IPS DF 19.7 (cell line): Measurements from ENCODE around the gene ZFHX3.

Source experiments
- DNase-seq: peaks from one replicate; pipeline ENCODE4 v3.0.0-alpha.2; 2013; ENCODE audit warnings: low read depth, low spot score

The ZFHX3 gene

DNA sequence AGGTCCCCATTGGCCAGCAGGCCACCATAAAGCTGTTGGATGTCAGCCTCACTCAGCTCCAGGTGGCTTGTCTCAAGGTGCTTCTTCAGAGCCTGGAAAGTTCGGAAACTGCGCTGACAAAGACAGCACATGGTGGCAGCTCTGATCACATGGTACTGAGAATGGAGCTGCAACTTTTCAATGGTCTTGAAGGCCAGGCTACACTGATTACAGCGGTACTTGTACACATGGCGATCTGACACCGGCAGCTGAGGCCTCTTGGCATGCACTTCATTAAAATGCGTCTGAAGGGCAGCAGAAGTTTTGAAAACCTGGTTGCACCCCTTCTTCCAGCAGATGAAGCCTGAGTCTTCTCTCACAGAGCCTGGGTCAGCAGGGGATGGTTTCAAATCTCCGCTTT, 249.7 kb downstream of the ZFHX3 start:
- DNase-seq: no peak

DNA sequence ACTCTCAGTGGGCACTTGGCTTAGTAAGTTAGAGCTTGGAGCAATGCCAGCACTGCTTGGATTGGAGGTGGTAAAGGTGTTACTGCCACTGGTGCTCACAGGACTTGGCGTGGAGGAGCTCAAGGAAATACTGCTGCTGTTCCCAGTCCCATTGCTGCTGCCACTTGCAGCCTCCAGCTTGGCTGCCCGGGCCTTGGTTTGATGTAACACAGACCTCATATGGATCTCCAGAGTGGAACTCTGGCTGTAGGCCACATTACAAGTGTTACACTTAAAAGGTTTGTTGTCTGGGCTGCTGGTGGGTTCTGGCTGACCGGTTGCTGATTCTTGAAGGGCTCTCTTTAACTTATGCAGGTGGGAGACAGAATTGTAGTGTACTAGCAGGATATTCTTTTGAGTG, 250.3 kb downstream of the ZFHX3 start:
- no peak for DNase-seq

DNA sequence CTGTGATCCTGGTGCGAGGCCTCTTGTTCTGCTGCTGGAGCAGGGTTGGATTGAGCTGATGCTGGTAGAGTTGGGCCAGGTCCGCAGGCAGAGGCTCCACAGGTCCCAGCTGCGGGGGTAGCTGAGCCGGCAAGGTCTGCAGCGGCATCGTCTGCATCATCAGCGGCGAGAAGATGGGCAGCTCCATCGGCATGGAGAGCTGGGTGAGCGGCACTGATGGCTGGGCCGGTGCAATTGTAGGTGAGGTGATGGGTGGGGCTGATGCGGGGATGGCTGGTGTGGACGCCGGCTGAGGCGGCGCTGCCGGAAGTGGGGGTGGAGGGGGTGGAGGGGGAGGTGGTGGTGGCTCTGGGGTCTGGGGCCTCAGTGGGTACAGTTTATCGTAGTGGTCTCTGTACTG, 251.7 kb downstream of the ZFHX3 start:
- DNase-seq: no peak

DNA sequence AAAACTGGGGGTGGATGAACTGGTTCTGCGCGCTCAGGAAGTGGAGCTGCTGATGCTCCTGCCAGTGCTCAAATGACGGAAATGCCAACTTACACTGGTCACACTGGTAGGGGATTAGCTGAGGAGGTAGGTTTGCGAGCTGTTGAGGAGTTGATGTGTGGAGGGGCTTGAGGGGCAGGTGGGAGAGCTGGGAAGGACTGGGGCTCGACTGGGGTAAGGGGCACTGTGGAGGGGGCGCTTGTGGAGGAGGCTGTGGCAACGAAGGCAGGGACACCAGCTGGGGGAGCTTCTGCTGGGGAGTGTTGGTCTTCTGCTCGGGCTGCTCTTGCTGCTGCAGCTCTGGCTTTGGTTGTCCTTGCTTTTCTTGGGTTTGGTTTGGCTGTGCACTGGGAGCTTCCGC, 252.9 kb downstream of the ZFHX3 start:
- no peak for DNase-seq

DNA sequence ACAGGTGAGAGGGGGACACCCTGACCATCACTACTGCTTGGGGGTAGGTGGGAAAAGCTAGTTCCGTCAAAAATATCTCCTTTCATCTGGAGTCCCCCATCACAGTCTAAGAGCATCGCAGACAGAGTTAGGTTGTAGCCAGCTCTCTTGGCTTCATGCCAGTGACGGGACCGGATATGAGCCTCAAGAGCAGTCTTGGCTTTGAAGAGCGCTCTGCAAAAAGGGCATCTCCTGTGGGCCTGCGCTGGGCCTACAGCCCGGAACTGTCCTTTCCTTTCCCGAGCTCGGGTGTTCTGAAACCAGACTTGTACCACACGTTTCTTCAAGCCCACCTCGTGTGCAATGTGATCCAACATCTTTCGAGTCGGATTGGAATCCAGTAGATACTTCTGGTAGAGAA, 253.6 kb downstream of the ZFHX3 start:
- DNase-seq: no peak

DNA sequence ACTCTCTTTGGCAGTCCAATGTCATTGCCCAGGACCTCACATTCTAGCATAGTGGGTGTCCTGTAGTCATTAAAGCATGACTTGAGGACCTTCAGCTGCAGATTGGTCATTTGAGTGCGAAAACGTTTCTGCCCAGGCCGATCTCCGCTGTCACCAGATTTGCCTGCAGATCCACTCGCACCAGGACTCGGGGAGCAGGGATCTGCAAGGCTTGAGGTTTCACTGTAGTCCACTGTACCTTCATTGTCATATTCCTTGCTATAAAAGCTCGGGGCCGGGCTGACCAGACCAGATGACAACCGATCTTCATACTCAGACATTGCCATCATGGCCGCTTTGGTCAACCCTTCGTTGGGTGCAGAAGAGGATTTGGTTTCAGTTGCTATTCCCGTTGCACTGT, 254.2 kb downstream of the ZFHX3 start:
- DNase-seq: no peak

DNA sequence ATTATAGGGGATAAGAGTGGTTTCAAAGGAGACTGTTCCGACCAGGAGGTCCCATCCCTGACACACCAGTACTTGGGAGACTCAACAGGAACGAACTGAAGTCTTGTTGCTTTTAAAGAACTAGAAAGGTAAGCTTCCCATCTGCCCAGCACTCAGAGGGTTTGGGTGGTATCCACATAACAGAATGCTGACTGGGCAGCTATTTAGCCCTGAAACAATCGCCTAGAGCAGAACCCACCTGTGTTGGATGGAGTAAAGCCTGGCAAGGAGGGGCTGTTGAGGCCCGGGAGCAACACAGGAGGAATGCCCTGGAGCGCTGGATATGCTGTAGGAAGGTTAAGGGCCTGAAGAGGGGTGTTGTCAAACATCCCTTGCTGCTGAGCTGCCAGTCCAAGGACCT, 254.9 kb downstream of the ZFHX3 start:
- DNase-seq: no peak

DNA sequence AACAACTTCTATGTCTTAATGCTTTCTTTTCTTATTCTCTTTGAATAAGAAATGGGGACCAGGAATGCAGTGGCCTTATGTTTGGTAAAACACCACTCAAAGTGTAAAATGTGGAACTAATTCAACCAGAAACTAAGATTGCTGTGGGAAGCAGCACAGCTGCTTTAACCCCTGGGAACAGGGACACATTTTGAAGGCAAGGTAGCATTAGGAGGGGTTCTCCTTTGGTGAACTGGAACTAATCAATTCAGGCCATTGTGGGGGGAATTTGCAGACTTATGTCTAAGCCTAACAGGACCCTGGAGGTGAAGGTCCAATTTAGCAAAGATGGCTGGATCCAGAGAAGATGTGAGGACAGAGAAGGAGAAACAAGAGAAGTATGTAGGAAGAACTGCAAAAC, 256.1 kb downstream of the ZFHX3 start:
- DNase-seq: no peak

DNA sequence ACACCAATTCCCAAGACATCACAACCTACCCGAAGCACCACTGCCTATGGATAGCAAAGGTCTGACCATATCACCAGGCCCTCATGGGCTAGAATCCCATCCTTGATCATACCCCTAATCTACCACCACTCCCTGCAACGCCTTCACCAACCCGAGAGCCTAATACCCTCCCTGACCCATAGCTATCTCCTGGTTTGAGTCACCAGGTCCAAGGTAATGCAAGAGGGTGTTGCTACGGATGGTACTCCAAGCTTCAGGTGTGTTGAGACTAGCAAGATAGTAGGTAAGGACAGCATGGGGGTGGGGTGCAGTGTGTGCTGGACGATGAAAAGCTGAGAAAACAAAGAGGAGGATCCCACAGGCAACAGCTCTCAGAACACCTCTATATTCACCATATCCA, 258.0 kb downstream of the ZFHX3 start:
- no peak for DNase-seq

DNA sequence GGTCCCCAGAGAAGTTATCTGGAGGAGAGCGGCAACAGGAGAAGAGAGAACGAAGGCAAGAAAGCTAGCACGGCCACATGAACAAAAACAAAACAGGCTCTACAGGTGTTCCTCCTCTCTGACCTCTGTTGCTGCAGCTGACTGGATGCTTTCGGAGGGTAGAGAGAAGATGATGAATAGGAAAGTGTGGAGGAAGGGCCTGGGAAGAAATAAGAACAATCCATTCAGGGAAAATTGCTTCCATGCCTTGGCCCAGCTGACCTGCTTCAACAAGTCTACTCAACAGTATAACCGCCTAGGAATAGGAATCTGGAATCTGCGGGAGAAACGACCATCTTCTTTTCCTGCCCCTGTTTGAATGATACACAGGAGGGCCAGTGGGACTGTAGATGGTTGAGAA, 258.5 kb downstream of the ZFHX3 start:
- DNase-seq: no peak

DNA sequence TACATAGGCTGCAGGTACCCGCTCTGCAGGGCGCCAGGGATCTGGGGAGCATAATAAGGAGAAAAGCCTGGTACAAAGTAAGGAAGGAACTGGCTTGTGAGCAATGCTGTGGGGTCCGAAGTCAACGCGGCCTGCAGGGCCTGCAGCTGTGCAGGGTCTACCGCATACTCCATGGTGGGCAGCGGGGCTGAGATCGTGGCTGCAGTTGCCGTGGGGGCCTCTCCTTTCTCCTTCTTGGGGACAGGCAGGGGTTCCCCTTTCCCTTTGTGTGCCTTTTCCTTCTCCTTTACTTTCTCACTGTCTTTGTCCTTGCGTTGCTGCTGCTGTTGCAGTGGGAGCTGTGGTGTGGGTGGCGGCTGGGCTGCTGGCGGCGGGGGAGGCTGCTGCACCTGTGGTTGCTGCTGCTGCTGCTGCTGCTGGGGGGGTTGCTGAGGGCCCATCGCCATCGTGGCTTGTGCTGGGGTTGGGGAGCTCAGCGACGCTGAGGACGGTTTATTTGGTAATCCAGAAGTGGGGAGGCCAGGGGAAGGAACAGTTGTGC, 259.6 kb downstream of the ZFHX3 start:
- no peak for DNase-seq

DNA sequence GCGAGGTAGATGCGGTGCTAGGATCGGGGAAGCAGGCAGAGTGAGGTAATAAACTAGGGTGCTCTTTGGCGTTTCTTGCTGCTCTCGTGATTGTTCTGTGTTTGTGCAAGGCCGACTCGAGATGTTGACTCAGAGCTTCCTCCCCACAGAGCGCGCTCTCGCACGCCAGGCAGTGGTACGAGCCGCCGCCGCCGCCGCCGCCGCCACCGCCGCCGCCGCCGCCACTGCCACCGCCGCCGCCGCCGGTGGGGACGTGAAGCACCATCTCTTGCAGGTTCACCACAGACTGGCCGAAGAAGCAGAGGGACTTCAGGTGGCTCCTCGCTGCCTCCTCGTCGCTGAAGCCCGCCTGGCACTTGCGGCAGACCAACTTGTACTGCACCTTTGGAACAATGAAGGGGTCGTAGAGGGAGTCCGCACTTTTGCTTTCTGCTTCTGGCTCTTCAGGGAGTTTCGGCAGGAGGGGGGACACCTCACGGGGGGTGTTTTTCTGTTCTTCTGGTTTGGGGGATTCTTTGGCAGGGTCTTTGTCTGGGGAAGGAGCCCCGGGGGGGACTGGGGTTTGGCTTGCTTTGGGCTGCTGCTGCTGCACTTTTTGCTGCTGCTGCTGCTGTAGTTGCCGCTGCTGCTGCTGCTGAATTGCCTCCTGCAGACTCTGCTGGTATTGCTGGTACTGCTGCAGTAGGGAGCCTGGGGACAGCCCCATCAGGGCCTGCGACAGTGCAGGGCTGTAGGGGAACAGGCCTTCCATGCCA, 260.2 kb downstream of the ZFHX3 start:
- peak; percentile 35 for DNase-seq

DNA sequence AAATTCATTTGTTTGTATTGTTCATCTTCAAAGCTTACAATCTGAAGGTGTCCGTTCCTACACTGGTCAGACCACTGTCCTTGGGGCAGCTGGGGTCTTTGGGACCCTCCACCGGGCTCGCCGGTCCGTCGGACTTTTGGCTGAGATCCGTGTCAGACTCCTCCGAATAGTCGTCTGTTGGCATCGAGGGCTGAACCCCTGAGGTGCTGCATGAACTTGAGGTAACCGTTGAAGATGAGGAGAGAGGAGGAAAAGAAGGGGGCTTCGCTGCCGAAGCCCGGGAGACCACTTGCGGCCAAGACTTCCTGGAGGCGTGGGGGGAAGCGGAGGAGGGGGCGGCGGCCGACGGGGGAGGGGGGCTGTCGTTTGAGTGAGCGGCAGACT, 260.8 kb downstream of the ZFHX3 start:
- no peak for DNase-seq

DNA sequence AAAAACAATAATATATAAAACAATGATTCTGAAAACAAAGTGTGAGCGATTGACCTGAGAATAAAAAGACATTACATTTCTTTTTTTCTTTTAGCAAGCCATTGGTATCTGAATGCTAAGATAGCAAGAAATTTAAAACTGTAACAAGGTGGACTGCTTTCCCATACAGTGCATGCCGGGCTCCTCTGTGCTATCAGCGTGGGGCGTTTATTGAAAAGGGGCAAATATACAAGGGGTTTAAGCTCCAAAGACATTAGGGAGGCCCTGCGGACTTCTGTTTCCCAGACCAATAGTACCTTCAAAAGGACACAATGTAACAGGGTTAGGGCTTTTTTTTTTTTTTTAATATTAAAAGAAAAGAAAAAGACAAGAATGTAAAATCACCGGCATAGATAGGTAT, 261.3 kb downstream of the ZFHX3 start:
- no peak for DNase-seq

DNA sequence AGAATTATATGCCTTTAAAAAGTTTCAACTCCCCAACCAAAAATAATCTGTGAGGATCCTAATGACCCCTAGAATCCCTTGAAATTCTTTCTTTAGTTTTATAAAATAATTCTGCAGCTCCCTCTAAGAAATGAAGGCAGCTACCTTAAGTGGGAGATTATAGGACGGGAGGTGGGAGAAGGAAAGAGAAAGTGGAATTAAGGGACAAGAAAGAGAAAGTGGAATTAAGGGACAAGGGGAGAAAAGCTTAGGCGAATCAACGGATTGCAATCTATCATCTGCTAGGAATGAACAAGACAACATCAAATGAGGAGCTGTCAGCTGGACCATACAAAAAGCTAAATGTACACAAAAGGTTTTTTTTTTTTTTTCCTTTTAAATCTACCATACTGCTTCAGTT, 262.0 kb downstream of the ZFHX3 start:
- DNase-seq: no peak

DNA sequence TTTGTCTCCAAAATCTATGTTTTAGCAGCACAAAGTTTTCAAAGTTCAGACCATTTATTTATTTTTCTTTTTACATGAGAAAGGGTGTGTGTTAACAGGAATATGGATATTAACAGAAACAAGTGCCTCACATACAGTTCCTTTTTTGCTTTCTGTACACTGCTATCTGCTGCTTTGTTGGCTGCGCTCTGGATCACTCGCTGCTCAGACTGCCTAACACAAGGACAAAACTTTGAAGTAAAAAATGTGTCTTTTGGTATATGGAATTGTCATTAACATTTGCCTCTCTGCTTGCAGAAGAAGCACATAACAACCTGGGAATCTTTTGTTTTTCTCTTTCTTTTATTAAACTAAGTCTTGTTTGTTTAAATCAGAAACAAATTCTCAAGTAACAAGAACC, 262.8 kb downstream of the ZFHX3 start:
- no peak for DNase-seq

DNA sequence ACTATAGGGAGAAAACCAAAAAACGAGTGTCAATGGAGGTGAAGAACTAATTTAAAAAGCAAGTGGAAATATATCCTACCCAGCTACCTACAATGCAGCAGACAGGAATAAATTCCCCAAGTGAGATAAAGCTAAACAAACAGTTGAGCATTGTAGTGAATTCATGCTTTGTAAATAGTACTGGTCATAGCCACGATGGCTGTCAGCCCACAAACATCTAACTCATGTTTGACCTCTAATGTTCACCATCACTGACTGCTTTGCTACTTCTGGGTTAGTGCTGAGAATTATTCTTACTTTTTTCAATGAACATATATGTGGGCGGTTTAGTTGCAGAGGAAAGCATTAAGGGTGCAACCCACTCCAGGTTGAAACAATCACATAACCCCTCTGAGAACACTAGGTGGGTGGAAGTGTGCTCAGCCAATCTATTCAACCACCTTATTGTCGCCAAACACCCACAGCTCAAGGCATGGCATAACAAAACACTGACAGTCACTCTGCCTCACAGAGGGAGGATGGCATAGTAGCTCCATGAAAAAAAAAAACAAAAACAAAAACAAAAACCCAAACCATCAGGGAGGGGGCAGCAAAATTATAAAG, 264.1 kb downstream of the ZFHX3 start:
- DNase-seq: no peak

DNA sequence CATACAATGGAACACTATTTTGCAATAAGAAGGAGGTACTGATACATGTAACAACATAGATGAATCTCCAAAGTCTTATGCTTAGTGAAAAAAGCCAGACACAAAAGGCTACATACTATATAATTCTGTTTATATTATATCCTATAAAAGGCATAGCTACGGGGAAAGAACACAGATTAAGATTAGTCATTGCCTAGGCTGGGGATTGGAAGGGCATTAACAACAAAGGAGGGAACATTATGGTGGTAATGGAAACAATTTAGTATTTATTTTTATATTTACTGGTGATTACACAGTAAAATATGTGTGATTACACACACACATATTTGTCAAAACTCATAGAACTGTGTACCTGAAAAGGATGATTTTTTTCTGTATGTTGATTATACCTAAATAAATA, 278.1 kb downstream of the ZFHX3 start:
- DNase-seq: no peak

DNA sequence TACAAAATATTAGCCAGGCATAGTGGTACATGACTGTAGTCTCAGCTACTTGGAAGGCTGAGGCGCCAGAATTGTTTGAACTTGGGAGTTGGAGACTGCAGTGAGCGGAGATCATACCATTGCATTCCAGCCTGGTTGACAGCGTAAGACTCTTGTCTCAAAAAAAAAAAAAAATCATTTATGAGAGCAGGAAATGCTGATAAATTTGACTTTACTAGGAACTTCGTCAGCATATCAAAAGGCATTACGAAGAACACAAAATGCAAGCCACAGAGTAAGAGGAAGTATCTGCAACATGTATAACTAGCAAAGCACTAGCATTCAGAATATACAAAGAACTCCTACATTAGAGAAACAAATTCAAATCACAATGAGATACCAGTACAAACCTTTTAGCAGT, 279.3 kb downstream of the ZFHX3 start:
- no peak for DNase-seq

DNA sequence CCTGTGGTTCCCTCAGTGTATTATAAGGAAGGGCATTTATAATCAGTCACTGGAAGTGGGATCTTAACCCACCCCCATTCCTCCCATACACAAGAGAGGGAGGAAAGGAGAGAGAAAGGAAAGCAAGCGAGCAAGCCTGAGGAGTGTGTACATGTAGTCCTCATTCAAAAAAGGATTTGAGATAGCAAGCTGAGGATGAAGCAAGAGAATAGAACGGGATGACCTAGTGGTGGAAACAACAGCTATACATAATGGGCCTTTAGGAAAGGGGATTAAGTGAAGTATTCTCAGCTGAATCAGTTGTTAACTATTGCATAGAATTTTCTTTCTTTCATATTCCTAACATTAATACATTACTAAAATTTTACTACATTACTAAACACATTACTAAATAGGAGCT, 281.4 kb downstream of the ZFHX3 start:
- DNase-seq: no peak

DNA sequence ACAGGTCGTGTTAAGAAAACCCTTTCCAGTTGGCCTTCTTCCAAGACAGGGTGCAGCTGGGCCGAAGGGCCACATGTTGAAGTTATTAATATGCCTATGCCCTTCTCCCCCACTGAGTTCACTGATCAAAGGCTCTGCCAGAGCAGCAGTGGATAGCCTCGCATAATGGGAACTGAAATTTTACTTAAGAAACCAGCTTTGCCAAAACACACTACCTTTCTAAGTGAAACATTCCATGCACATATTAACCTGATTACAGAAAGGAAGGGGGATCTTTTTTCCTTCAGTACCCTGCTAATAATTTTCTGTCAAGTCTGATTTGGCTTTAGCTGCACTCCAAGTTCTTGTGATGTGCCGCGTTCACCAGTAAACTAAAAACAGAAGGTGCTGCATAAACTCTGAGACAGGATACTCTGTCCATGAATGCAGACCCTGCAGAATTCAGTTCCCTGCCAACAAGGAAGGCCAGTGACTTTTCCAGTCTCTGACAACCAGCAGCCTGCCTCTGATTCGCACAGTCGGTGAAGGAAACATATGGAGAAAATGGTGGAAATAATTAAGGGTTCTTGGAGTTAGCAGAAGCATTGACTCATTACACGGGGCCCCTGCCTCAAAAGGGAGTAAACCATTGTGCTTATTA, 283.8 kb downstream of the ZFHX3 start:
- no peak for DNase-seq

DNA sequence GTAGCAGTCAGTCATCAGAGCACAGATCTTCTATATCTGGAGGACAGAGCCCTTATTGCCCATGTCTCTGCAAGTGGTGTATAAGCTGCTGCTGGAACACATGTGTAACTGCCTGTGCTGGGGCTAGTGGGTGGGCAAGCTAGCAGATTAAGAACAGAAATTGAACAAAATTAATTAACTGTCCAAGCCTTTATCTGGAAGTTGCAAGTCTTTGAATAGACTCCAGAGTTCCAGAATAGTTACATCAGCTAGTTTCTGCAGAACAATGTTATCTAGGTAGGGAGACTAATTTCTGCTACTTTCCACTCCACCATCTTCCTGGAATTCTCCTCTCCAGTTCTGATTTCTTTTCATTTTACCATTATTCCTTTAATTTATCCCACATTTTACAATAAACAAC, 287.3 kb downstream of the ZFHX3 start:
- DNase-seq: no peak

DNA sequence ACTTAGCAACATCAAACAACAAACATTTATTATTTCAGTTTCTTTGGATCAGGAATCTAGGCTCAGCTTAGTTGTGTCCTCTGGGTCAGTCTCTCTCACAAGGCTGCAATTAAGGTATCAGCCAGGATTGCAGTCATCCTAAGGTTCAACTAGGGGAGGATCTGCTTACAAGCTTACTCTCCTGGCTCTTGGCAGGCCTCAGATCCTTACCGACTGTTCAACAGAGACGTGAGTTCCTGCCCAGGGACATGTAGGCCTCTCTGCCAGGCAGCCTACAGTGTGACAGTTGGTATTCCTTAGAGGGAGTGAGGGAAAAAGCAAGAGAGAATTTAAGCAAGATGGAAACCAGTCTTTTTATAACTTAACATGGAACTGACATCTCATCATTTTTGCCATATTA, 294.0 kb downstream of the ZFHX3 start:
- DNase-seq: no peak
